ENCODE measurements around the gene AKTIP. TPM values are rescaled to one million over a fixed set of nuclear protein-coding genes. Genes with fewer than 3 reads are reported as not detected.

AKTIP gene
- total RNA-seq, 2 experiments from 2014 or later: 24.4 to 24.7 TPM

- Mint-ChIP-seq H3K27me3 (no peaks in the 10 kb centered on the region), H3K36me3 (ENCODE audit: low read depth) (peaks cover 28% of the 10 kb centered on the region), H3K4me3 (peak overlapping the region; percentile 95), H3K9me3 (no peaks in the 10 kb centered on the region), H3K27ac (peak overlapping the region; percentile 97), H3K4me1 (ENCODE audit: low read depth) (peaks cover 45% of the 10 kb centered on the region)
- ATAC-seq (no peak), DNase-seq (no peak)
- intact Hi-C loops (cut with micrococcal nuclease): loop anchor here (5.0 to 10.0 kb wide), 2 partner anchors 44 to 447 kb away; partner anchors contain the start of genes CHD9 and CHD9NB
- CTCF ChIA-PET: interaction anchor here (0.8 to 1.3 kb wide), 3 partner anchors 9 to 45 kb away, joined by 3 to 5 read pairs (median 4); no protein-coding TSS in a partner anchor
- TF ChIP-seq, protein P1, sequence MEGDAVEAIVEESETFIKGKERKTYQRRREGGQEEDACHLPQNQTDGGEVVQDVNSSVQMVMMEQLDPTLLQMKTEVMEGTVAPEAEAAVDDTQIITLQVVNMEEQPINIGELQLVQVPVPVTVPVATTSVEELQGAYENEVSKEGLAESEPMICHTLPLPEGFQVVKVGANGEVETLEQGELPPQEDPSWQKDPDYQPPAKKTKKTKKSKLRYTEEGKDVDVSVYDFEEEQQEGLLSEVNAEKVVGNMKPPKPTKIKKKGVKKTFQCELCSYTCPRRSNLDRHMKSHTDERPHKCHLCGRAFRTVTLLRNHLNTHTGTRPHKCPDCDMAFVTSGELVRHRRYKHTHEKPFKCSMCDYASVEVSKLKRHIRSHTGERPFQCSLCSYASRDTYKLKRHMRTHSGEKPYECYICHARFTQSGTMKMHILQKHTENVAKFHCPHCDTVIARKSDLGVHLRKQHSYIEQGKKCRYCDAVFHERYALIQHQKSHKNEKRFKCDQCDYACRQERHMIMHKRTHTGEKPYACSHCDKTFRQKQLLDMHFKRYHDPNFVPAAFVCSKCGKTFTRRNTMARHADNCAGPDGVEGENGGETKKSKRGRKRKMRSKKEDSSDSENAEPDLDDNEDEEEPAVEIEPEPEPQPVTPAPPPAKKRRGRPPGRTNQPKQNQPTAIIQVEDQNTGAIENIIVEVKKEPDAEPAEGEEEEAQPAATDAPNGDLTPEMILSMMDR (IDR thresholded peaks at IDR 0.05): no peak
- POLR2A ChIA-PET: interaction anchor here (0.6 to 0.8 kb wide), 2 partner anchors 110 to 128 kb away, joined by 3 to 4 read pairs; no protein-coding TSS in a partner anchor
Measured at GRCh38 chr16:53501216-53501859, 1.7 kb downstream of the AKTIP start.

DNA sequence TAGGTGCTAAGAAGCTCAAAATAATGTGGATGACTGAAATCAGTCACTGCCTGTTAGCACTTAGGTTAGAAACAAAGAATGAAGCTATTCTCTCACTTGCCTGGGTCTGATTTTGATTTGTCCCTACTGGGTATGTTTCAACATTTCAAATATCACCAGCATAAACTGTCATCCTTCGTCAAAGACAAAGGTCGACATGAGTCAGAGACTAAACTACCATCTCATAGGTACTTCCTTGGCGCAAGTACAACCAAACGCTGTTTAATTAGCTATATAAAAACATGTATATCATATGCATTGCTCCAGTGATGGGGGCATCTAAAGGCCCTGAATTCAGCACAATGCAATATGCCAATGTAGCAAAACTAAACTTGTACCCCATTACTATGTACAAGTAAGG lies 4.0 kb downstream of the AKTIP start:
- ChIA-PET POLR2A (interaction anchor here (0.6 to 2.0 kb wide), 9 partner anchors 10 to 440 kb away, joined by 3 to 8 read pairs (median 3); no protein-coding TSS in a partner anchor), CTCF (interaction anchor here (0.6 to 2.2 kb wide), 14 partner anchors 9 to 160 kb away, joined by 3 to 10 read pairs (median 4); no protein-coding TSS in a partner anchor)
- TF ChIP-seq, protein P1 (IDR thresholded peaks at IDR 0.05): no peak
- Mint-ChIP-seq H3K27ac (peak overlapping the region; percentile 86), H3K36me3 (ENCODE audit: low read depth) (peaks cover 50% of the 10 kb centered on the region), H3K4me3 (peak overlapping the region; percentile 29), H3K27me3 (no peaks in the 10 kb centered on the region), H3K4me1 (ENCODE audit: low read depth) (peaks cover 46% of the 10 kb centered on the region), H3K9me3 (no peaks in the 10 kb centered on the region)
- intact Hi-C loops (cut with micrococcal nuclease): no loop called here
- ATAC-seq: peak; percentile 4
- DNase-seq: no peak

- ChIA-PET POLR2A (interaction anchor here (0.9 to 1.1 kb wide), 2 partner anchors 9 to 16 kb away, joined by 3 to 5 read pairs; no protein-coding TSS in a partner anchor), CTCF (interaction anchor here (0.8 to 2.2 kb wide), 4 partner anchors 10 to 40 kb away, joined by 3 to 6 read pairs (median 4); no protein-coding TSS in a partner anchor)
- Mint-ChIP-seq H3K4me1 (ENCODE audit: low read depth) (peaks cover 40% of the 10 kb centered on the region), H3K27me3 (no peaks in the 10 kb centered on the region), H3K4me3 (no peak overlapping the region), H3K36me3 (ENCODE audit: low read depth) (peaks cover 69% of the 10 kb centered on the region), H3K9me3 (no peaks in the 10 kb centered on the region), H3K27ac (peak overlapping the region; percentile 32)
- DNase-seq (no peak), ATAC-seq (no peak)
- intact Hi-C loops (cut with micrococcal nuclease): no loop called here
- TF ChIP-seq, protein P1 (IDR thresholded peaks at IDR 0.05): no peak
Measured at GRCh38 chr16:53495325-53495724, 7.7 kb downstream of the AKTIP start.

- H3K27ac Mint-ChIP-seq: peak overlapping the region; percentile 68
- no peak overlapping the region for H3K4me3 Mint-ChIP-seq
- H3K36me3 Mint-ChIP-seq (ENCODE audit: low read depth): peaks cover 71% of the 10 kb centered on the region
- intact Hi-C loops (cut with micrococcal nuclease): no loop called here
- DNase-seq: no peak
- TF ChIP-seq, protein P1 (IDR thresholded peaks at IDR 0.05): no peak
- H3K4me1 Mint-ChIP-seq (ENCODE audit: low read depth): peaks cover 42% of the 10 kb centered on the region
- ChIA-PET CTCF (interaction anchor here (1.1 to 2.2 kb wide), 3 partner anchors 9 to 39 kb away, joined by 3 to 6 read pairs (median 6); no protein-coding TSS in a partner anchor), POLR2A (interaction anchor here (0.9 to 1.1 kb wide), 2 partner anchors 8 to 15 kb away, joined by 3 to 5 read pairs; no protein-coding TSS in a partner anchor)
- H3K27me3 Mint-ChIP-seq: no peaks in the 10 kb centered on the region
- ATAC-seq: no peak
- H3K9me3 Mint-ChIP-seq: no peaks in the 10 kb centered on the region
Measured at GRCh38 chr16:53494636-53495035, 8.4 kb downstream of the AKTIP start.

- H3K27me3 Mint-ChIP-seq: no peaks in the 10 kb centered on the region
- H3K4me3 Mint-ChIP-seq: no peak overlapping the region
- peaks cover 37% of the 10 kb centered on the region for H3K4me1 Mint-ChIP-seq (ENCODE audit: low read depth)
- TF ChIP-seq, protein P1 (IDR thresholded peaks at IDR 0.05): no peak
- peak overlapping the region; percentile 72 for H3K27ac Mint-ChIP-seq
- intact Hi-C loops (cut with micrococcal nuclease): no loop called here
- DNase-seq: no peak
- ChIA-PET POLR2A (interaction anchor here (1.3 kb wide), 1 partner anchor 10 kb away, joined by 6 read pairs; the partner anchor contains the start of gene AKTIP), CTCF (no interaction called here)
- H3K9me3 Mint-ChIP-seq: no peaks in the 10 kb centered on the region
- no peak for ATAC-seq
- peaks cover 68% of the 10 kb centered on the region for H3K36me3 Mint-ChIP-seq (ENCODE audit: low read depth)
Measured at GRCh38 chr16:53492503-53492902, 10.5 kb downstream of the AKTIP start.
